IMR-90 (cell line): ENCODE results near the gene C12orf50.

Source experiments
- BHLHE40 ChIP-seq: fragments of 150-350 bp; IDR thresholded peaks from 2 replicates; pipeline ENCODE4 v1.6.1; 2016; ENCODE audit warnings: mild to moderate bottlenecking, low read depth, low read length
- MAFK ChIP-seq: IDR thresholded peaks from 2 replicates; pipeline ENCODE4 v1.6.1; 2012; ENCODE audit warnings: low read depth, low read length, improper control_type of control experiment
- MXI1 ChIP-seq: IDR thresholded peaks from 2 replicates; pipeline ENCODE4 v1.6.1; 2012; ENCODE audit warnings: low read depth, mild to moderate bottlenecking, low read length, moderate library complexity, borderline replicate concordance
- NFE2L2 ChIP-seq: fragments of 150-350 bp; IDR thresholded peaks from 2 replicates; pipeline ENCODE4 v1.6.1; 2016; ENCODE audit warnings: low read depth, mild to moderate bottlenecking, low read length
- POLR2A ChIP-seq: IDR thresholded peaks from 2 replicates; pipeline ENCODE4 v1.6.1; 2012; ENCODE audit warnings: mild to moderate bottlenecking, low read depth, low read length
- RCOR1 ChIP-seq: IDR thresholded peaks from 2 replicates; pipeline ENCODE4 v1.6.1; 2012; ENCODE audit warnings: mild to moderate bottlenecking, low read length, improper control_type of control experiment; ENCODE audit not compliant: insufficient replicate concordance
- TF ChIP-seq, protein P1 (sequence below): conservative IDR thresholded peaks from 2 replicates; pipeline ENCODE4 v1.5.1; 2012; ENCODE audit warnings: mild to moderate bottlenecking, low read depth, low read length, improper control_type of control experiment
- TF ChIP-seq, protein P2 (sequence below): fragments of 150-350 bp; IDR thresholded peaks from 2 replicates; pipeline ENCODE4 v1.6.1; 2016; ENCODE audit warnings: low read depth, mild to moderate bottlenecking, low read length, moderate library complexity, borderline replicate concordance
- TF ChIP-seq, protein P3 (sequence below): fragments of 150-350 bp; IDR thresholded peaks from 2 replicates; pipeline ENCODE4 v1.6.1; 2017; ENCODE audit warnings: mild to moderate bottlenecking, antibody characterized with exemption, low read length, low read depth

DNA sequence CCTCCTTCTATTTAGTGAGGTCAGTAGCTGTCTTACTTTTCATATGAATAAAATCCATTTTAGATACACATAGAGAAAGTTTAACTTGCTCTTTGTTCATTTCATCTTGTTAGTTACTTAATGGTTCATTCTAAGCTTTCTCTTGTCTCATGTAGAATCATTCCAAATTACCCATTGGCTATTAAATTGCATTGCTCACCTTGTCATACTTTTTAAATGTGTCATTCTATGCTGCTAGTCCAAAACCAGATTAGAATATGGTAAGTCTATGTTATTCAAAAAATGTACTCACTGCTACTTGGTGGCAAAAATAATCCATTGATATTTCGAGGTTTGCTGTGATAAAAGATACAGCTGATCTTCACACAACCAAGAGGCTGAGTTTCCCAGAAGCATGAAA, 3.0 kb downstream of the C12orf50 start:
- TF ChIP-seq POLR2A = no peak
- TF ChIP-seq, protein P1, sequence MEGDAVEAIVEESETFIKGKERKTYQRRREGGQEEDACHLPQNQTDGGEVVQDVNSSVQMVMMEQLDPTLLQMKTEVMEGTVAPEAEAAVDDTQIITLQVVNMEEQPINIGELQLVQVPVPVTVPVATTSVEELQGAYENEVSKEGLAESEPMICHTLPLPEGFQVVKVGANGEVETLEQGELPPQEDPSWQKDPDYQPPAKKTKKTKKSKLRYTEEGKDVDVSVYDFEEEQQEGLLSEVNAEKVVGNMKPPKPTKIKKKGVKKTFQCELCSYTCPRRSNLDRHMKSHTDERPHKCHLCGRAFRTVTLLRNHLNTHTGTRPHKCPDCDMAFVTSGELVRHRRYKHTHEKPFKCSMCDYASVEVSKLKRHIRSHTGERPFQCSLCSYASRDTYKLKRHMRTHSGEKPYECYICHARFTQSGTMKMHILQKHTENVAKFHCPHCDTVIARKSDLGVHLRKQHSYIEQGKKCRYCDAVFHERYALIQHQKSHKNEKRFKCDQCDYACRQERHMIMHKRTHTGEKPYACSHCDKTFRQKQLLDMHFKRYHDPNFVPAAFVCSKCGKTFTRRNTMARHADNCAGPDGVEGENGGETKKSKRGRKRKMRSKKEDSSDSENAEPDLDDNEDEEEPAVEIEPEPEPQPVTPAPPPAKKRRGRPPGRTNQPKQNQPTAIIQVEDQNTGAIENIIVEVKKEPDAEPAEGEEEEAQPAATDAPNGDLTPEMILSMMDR = no peak
- TF ChIP-seq, protein P2, sequence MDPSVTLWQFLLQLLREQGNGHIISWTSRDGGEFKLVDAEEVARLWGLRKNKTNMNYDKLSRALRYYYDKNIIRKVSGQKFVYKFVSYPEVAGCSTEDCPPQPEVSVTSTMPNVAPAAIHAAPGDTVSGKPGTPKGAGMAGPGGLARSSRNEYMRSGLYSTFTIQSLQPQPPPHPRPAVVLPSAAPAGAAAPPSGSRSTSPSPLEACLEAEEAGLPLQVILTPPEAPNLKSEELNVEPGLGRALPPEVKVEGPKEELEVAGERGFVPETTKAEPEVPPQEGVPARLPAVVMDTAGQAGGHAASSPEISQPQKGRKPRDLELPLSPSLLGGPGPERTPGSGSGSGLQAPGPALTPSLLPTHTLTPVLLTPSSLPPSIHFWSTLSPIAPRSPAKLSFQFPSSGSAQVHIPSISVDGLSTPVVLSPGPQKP = no peak
- TF ChIP-seq, protein P3, sequence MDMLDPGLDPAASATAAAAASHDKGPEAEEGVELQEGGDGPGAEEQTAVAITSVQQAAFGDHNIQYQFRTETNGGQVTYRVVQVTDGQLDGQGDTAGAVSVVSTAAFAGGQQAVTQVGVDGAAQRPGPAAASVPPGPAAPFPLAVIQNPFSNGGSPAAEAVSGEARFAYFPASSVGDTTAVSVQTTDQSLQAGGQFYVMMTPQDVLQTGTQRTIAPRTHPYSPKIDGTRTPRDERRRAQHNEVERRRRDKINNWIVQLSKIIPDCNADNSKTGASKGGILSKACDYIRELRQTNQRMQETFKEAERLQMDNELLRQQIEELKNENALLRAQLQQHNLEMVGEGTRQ = no peak
- TF ChIP-seq NFE2L2 = no peak
- TF ChIP-seq BHLHE40 = no peak
- no peak for TF ChIP-seq MXI1
- no peak for TF ChIP-seq MAFK
- no peak for TF ChIP-seq RCOR1
